ENCODE results near the gene PDGFC. TPM values are rescaled to one million over a fixed set of nuclear protein-coding genes. Genes with fewer than 3 reads are reported as not detected.

The PDGFC gene
- total and polyA plus RNA-seq, 2 donors (not counting 3 experiments of a cell fraction or from before 2014, with no cell fraction given): 2.7 to 5.3 TPM

DNA sequence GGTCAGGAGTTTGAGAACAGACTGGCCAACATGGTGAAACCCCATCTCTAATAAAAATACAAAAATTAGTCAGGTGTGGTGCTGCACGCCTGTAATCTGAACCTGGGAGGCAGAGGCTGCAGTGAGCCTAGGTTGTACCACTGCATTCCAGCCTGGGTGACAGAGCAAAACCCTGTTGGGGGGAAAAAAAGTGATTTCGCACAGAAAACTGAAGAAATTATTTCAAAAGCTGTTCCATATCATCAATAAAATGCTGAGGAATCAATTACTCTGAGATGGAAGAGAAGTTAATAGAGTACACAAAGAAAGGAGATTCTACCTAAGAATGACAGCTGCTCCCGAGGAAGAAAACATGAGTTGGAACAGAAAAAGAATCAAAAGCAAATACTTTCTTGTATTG lies 95.9 kb downstream of the PDGFC start:
- DNase-seq (ENCODE audit: low read depth, low spot score) (no peak), FAIRE-seq (no peak)
- H3K79me2 ChIP-seq (ENCODE audit: control insufficient read depth, insufficient read depth, low read length): no peaks in the 10 kb centered on the region
- no peak overlapping the region for H3K9ac ChIP-seq (replicated peaks; ENCODE audit: extremely low read depth, insufficient read depth, low read length)
- intact Hi-C loops (cut with micrococcal nuclease) (no loop called here), dilution Hi-C loops (cut with MboI; ENCODE audit: extremely low pct_ligation_motif_present, low sequenced_read_pairs) (no loop called here)
- H3K4me3 ChIP-seq (replicated peaks in 1 of 3; ENCODE audit: insufficient read depth in 1 of 3, low read depth in 1 of 3, low read length in 3 of 3): no peak overlapping the region
- H3K4me2 ChIP-seq (ENCODE audit: insufficient read depth, low read length): no peak overlapping the region
- BruUV-seq (replicated peaks): no TSS peak
- no peaks in the 10 kb centered on the region for H3K4me1 ChIP-seq (ENCODE audit: control insufficient read depth, extremely low read depth, insufficient read depth, low read length)
- ChIA-PET POLR2A (no interaction called here), CTCF (no interaction called here)
- H2AFZ ChIP-seq (ENCODE audit: low read depth, low read length): no peak overlapping the region
- H4K20me1 ChIP-seq (replicated peaks; ENCODE audit: control insufficient read depth, extremely low read depth, insufficient read depth, low read length): no peaks in the 10 kb centered on the region
- H3K9me1 ChIP-seq (replicated peaks; ENCODE audit: control insufficient read depth, extremely low read depth, insufficient read depth, low read length): no peaks in the 10 kb centered on the region
- H3K27ac ChIP-seq (ENCODE audit: insufficient read depth, low read depth, low read length): no peak overlapping the region
- TF ChIP-seq MAX (IDR thresholded peaks at IDR 0.05; ENCODE audit: insufficient read depth, insufficient read length): no peak
- TF ChIP-seq POLR2A (IDR thresholded peaks at IDR 0.05; ENCODE audit: low read depth, low read length): no peak
- TF ChIP-seq CTCF (IDR thresholded peaks at IDR 0.05; ENCODE audit: extremely low read depth in 1 of 2, insufficient read depth in 1 of 2, low read depth in 1 of 2, low read length in 2 of 2): no peak
- TF ChIP-seq FOS (IDR thresholded peaks at IDR 0.05; ENCODE audit: borderline replicate concordance, insufficient read depth, low read length): no peak
- no peak for TF ChIP-seq JUN (IDR thresholded peaks at IDR 0.05; ENCODE audit: borderline replicate concordance, insufficient read depth, insufficient read length, low read depth)
- no peak for TF ChIP-seq GATA2 (IDR thresholded peaks at IDR 0.05; ENCODE audit: insufficient read depth, insufficient read length, low read depth, low read length)
- TF ChIP-seq EZH2 (IDR thresholded peaks at IDR 0.05; ENCODE audit: borderline replicate concordance, low read depth, low read length, severe bottlenecking): no peak
- no peak for TF ChIP-seq MYC (IDR thresholded peaks at IDR 0.05; ENCODE audit: low read depth, low read length)
- no peaks in the 10 kb centered on the region for H3K9me3 ChIP-seq (replicated peaks; ENCODE audit: control insufficient read depth, insufficient read depth, low read length)
- H3K27me3 ChIP-seq (ENCODE audit: control insufficient read depth in 2 of 2, insufficient read depth in 2 of 2, low read length in 2 of 2): no peaks in the 10 kb centered on the region
- no peaks in the 10 kb centered on the region for H3K36me3 ChIP-seq (ENCODE audit: control insufficient read depth in 2 of 2, extremely low read depth in 1 of 2, insufficient read depth in 2 of 2, low read length in 2 of 2)

Measured in endothelial cell of umbilical vein (primary cell).